GM23338 (cell line): ENCODE measurements around the gene MCTP1. TPM values are rescaled to one million over a fixed set of nuclear protein-coding genes. Genes with fewer than 3 reads are reported as not detected.

Experiments
- ATAC-seq: fragments of 200-7000 bp; cut with Tn5 transposase; 3 replicates; pipeline ENCODE4 v1.9.1; 2020
- DNase-seq: peaks from one replicate; pipeline ENCODE4 v3.0.0-alpha.2; 2015; ENCODE audit warnings: low spot score
- H2AFZ ChIP-seq: fragments of 200-600 bp; sonication (generic); 2 replicates; pipeline ENCODE4 v1.8.0; 2016; ENCODE audit warnings: antibody characterized with exemption, mild to moderate bottlenecking, moderate library complexity
- H3F3A ChIP-seq: fragments of 200-600 bp; sonication (generic); replicated peaks from 2 replicates; pipeline ENCODE4 v1.8.0; 2017; ENCODE audit warnings: antibody characterized with exemption, mixed run types, low read depth
- H3K27ac ChIP-seq: fragments of 200-600 bp; sonication (generic); 2 replicates; pipeline ENCODE4 v1.6.1; 2016; ENCODE audit warnings: low read depth
- H3K27me3 ChIP-seq: fragments of 200-600 bp; sonication (generic); 2 replicates; pipeline ENCODE4 v1.8.0; 2016; ENCODE audit warnings: mild to moderate bottlenecking, mixed run types, moderate library complexity; ENCODE audit not compliant: insufficient read depth
- H3K36me3 ChIP-seq: fragments of 200-600 bp; sonication (generic); 2 replicates; pipeline ENCODE4 v1.8.0; 2016; ENCODE audit warnings: mild to moderate bottlenecking; ENCODE audit not compliant: insufficient read depth
- H3K4me1 ChIP-seq: fragments of 200-600 bp; sonication (generic); 2 replicates; pipeline ENCODE4 v1.8.0; 2016; ENCODE audit warnings: mild to moderate bottlenecking, moderate library complexity; ENCODE audit not compliant: insufficient read depth
- H3K4me2 ChIP-seq: fragments of 200-600 bp; sonication (generic); 2 replicates; pipeline ENCODE4 v1.7.1; 2017; ENCODE audit warnings: mixed run types
- H3K4me3 ChIP-seq: fragments of 200-600 bp; sonication (generic); 2 replicates; pipeline ENCODE4 v1.6.1; 2016; ENCODE audit warnings: mixed run types
- H3K79me2 ChIP-seq: fragments of 200-600 bp; sonication (generic); replicated peaks from 2 replicates; pipeline ENCODE4 v1.8.0; 2017; ENCODE audit warnings: mild to moderate bottlenecking; ENCODE audit not compliant: insufficient read depth
- H3K9me2 ChIP-seq: fragments of 200-600 bp; sonication (generic); 2 replicates; pipeline ENCODE4 v1.8.0; 2017; ENCODE audit not compliant: insufficient read depth
- H4K20me1 ChIP-seq: fragments of 200-600 bp; sonication (generic); replicated peaks from 2 replicates; pipeline ENCODE4 v1.8.0; 2017; ENCODE audit warnings: mild to moderate bottlenecking; ENCODE audit not compliant: insufficient read depth
- H3K27ac Mint-ChIP-seq: 2 replicates; pipeline ENCODE4 v1.8.0; 2020; ENCODE audit warnings: inconsistent platforms, mild to moderate bottlenecking, moderate library complexity, mixed read lengths
- H3K27me3 Mint-ChIP-seq: 3 replicates; pipeline ENCODE4 v1.8.0; 2022; ENCODE audit warnings: low read depth, mild to moderate bottlenecking, moderate library complexity, mixed read lengths, inconsistent platforms; ENCODE audit not compliant: insufficient read depth, poor library complexity
- H3K36me3 Mint-ChIP-seq: 3 replicates; pipeline ENCODE4 v1.8.0; 2021; ENCODE audit warnings: low read depth, mild to moderate bottlenecking, inconsistent platforms, moderate library complexity, mixed read lengths
- H3K4me1 Mint-ChIP-seq: 3 replicates; pipeline ENCODE4 v1.8.0; 2020; ENCODE audit warnings: mild to moderate bottlenecking, inconsistent platforms, mixed read lengths
- H3K4me3 Mint-ChIP-seq: 3 replicates; pipeline ENCODE4 v1.8.0; 2021; ENCODE audit warnings: moderate library complexity, mild to moderate bottlenecking, inconsistent platforms, mixed read lengths
- H3K9me3 Mint-ChIP-seq: 3 replicates; pipeline ENCODE4 v1.8.0; 2020; ENCODE audit warnings: moderate library complexity, mild to moderate bottlenecking, inconsistent platforms, mixed read lengths
- CREB1 ChIP-seq: fragments of 250-450 bp; sonication (Bioruptor Pico); IDR thresholded peaks from 2 replicates; pipeline ENCODE4 v1.5.0; 2020; ENCODE audit warnings: low read depth, mild to moderate bottlenecking, moderate library complexity
- CTCF ChIP-seq, 2 experiments: fragments of 200-600 bp in 1 of 2; sonication (generic) in 1 of 2; conservative IDR thresholded peaks; 2 replicates each; pipeline versions ENCODE4 v1.5.1 to v1.6.1; 2016 to 2017; ENCODE audit warnings: antibody characterized with exemption in 2 of 2, low read depth in 2 of 2, mild to moderate bottlenecking in 2 of 2, moderate library complexity in 1 of 2
- ETS1 ChIP-seq: IDR thresholded peaks from 2 replicates; pipeline ENCODE4 v1.6.1; 2016; ENCODE audit warnings: antibody characterized with exemption
- JUNB ChIP-seq: IDR thresholded peaks from one replicate; pipeline ENCODE4 v1.6.1; 2016; ENCODE audit warnings: antibody characterized with exemption; ENCODE audit not compliant: unreplicated experiment
- POLR2AphosphoS5 ChIP-seq: IDR thresholded peaks from 2 replicates; pipeline ENCODE4 v1.6.1; 2016; ENCODE audit warnings: antibody characterized with exemption, low read depth
- REST ChIP-seq: IDR thresholded peaks from one replicate; pipeline ENCODE4 v1.6.1; 2018; ENCODE audit warnings: antibody characterized with exemption; ENCODE audit not compliant: unreplicated experiment
- STAT1 ChIP-seq: IDR thresholded peaks from one replicate; pipeline ENCODE4 v1.6.1; 2016; ENCODE audit warnings: antibody characterized with exemption; ENCODE audit not compliant: unreplicated experiment
- ZNF114 ChIP-seq: fragments of 250-450 bp; sonication (Bioruptor Pico); IDR thresholded peaks from 2 replicates; pipeline ENCODE4 v1.5.0; 2020; ENCODE audit warnings: mild to moderate bottlenecking, moderate library complexity
- ZNF462 ChIP-seq: fragments of 250-450 bp; sonication (Bioruptor Pico); IDR thresholded peaks from 2 replicates; pipeline ENCODE4 v1.5.0; 2020; ENCODE audit warnings: mild to moderate bottlenecking, moderate library complexity
- polyA plus RNA-seq: library from polyadenylated mRNA; unstranded; fragments of >200 nt; fragmentation: Nextera tagmentation; extraction: Ambion mirVana; gene quantifications from 2 replicates; pipeline ENCODE4 v1.2.1, GENCODE V29; 2016
- total RNA-seq: library from RNA; depleted of rRNA; stranded (reverse); fragments of >200 nt; shearing (Covaris generic); gene quantifications from 2 replicates; pipeline ENCODE4 v1.2.3, GENCODE V29; 2014

Gene MCTP1
- total and polyA plus RNA-seq, 2 experiments from 2014 or later, result 3.7 to 4.2 TPM

GRCh38 chr5:95080441-95080840 is 204.5 kb downstream of the MCTP1 start (continued):
- TF ChIP-seq REST, result no peak
- no peak for TF ChIP-seq STAT1

- Histone ChIP-seq H3K27me3 (no peaks in the 10 kb centered on the region), H3K4me3 (no peak overlapping the region), H2AFZ (no peak overlapping the region), H3K36me3 (no peaks in the 10 kb centered on the region), H4K20me1 (no peaks in the 10 kb centered on the region), H3K9me2 (no peaks in the 10 kb centered on the region), H3K27ac (no peak overlapping the region), H3F3A (no peaks in the 10 kb centered on the region), H3K4me2 (no peak overlapping the region), H3K4me1 (peaks cover 22% of the 10 kb centered on the region), H3K79me2 (no peaks in the 10 kb centered on the region)
- no peak overlapping the region for H3K27ac Mint-ChIP-seq
- H3K36me3 Mint-ChIP-seq, result no peaks in the 10 kb centered on the region
- peaks cover 29% of the 10 kb centered on the region for H3K4me1 Mint-ChIP-seq
- H3K4me3 Mint-ChIP-seq, result no peak overlapping the region
- no peaks in the 10 kb centered on the region for H3K9me3 Mint-ChIP-seq
- ATAC-seq (no peak), DNase-seq (no peak)
- peaks cover 1% of the 10 kb centered on the region for H3K27me3 Mint-ChIP-seq
- TF ChIP-seq ETS1, result no peak
- TF ChIP-seq ZNF114 (CRISPR knock-in tag), result no peak
- no peak for TF ChIP-seq REST
- TF ChIP-seq STAT1, result no peak
- TF ChIP-seq JUNB, result no peak
- no peak for TF ChIP-seq POLR2AphosphoS5
- TF ChIP-seq ZNF462 (CRISPR knock-in tag), result no peak
- TF ChIP-seq CREB1, result no peak
- no peak for TF ChIP-seq CTCF (conservative IDR thresholded peaks at IDR 0.05; ENCODE audit: low read depth in 2 of 2)
Observed at GRCh38 chr5:95080030-95080429, 204.9 kb downstream of the MCTP1 start.
